ENCODE measurements around the gene GPR158. TPM values are rescaled to one million over a fixed set of nuclear protein-coding genes. Genes with fewer than 3 reads are reported as not detected.

GPR158 gene
- total RNA-seq, 2 donors from 2014 or later: 0.09 to 0.29 TPM

DNA sequence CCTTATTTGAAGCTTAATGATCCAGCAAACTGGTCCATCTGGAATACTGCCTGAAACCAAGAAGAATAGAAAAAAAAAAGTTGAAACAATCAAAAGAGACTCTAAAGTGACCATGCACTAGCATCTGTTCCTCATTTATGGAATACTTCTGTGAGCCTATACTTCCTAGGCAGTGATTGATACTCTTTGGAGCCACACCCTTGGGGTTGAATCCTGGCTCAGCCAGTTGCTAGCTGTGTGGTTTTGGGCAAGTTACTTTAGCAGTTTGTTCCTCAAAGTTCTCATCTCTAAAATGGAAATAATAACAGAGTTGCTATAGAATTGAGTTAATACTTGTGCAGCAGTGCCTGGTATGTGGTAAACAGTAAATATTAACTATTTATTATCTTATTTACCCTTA, 208.9 kb downstream of the GPR158 start:
- H3K9ac ChIP-seq (ENCODE audit: extremely low read depth, low read length, poor library complexity, severe bottlenecking): no peak overlapping the region
- DNase-seq: no peak
- H3K4me1 ChIP-seq (ENCODE audit: control insufficient read depth, insufficient read depth, low read length): peaks cover 10% of the 10 kb centered on the region
- H3K4me1 Mint-ChIP-seq: peaks cover 29% of the 10 kb centered on the region
- peaks cover 3% of the 10 kb centered on the region for H3K36me3 Mint-ChIP-seq (ENCODE audit: low read depth)
- peak overlapping the region; percentile 5 for H3K4me3 ChIP-seq (ENCODE audit: low read length)
- H3K27ac ChIP-seq (ENCODE audit: low read depth, low read length): no peak overlapping the region
- no peaks in the 10 kb centered on the region for H3K27me3 Mint-ChIP-seq (ENCODE audit: insufficient read depth)
- peaks cover 15% of the 10 kb centered on the region for H3K9me3 ChIP-seq (ENCODE audit: control insufficient read depth, low read length)
- no peak for TF ChIP-seq CTCF (conservative IDR thresholded peaks at IDR 0.05)
- peaks cover 19% of the 10 kb centered on the region for H3K9me3 Mint-ChIP-seq
- no peaks in the 10 kb centered on the region for H3K36me3 ChIP-seq (ENCODE audit: control insufficient read depth, insufficient read depth, low read length)
- H3K27me3 ChIP-seq (ENCODE audit: control insufficient read depth, insufficient read depth, low read length, poor library complexity, severe bottlenecking): no peaks in the 10 kb centered on the region
- H3K27ac Mint-ChIP-seq: peak overlapping the region; percentile 45
- H3K4me3 Mint-ChIP-seq: no peak overlapping the region

DNA sequence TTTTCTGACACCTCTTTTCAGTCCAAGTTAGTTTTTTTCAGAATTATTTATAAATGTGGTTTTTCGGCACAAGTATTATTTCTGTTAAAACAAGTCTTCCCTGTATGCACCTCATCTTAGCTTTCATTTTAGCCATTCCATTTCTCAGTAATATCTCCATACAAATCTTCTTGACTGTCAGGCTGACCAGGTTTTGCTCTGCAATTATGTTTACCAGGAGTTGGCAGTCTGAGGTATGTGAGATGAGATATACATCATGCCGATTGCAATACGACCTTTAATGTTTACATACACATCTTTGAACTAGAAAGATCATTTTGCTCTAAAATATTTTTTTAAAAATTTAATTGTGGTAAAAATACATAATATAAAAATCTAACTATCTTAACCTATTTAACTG, 209.8 kb downstream of the GPR158 start:
- no peaks in the 10 kb centered on the region for H3K27me3 Mint-ChIP-seq (ENCODE audit: insufficient read depth)

GRCh38 chr10:25388188-25388861, 213.5 kb downstream of the GPR158 start:
- no peak overlapping the region for H3K9ac ChIP-seq (ENCODE audit: extremely low read depth, low read length, poor library complexity, severe bottlenecking)

More for the DNA sequence above, 209.8 kb downstream of the GPR158 start:
- DNase-seq: no peak
- H3K4me3 Mint-ChIP-seq: no peak overlapping the region
- no peak for TF ChIP-seq CTCF (conservative IDR thresholded peaks at IDR 0.05)
- WGBS, 2 experiments (ENCODE audit: insufficient coverage in 1 of 2, insufficient read length in 1 of 2): no CpG with 5 or more reads among the region's 3 CpGs
- no peak overlapping the region for H3K27ac Mint-ChIP-seq
- Histone ChIP-seq H3K9me3 (ENCODE audit: control insufficient read depth, low read length) (peaks cover 15% of the 10 kb centered on the region), H3K4me3 (ENCODE audit: low read length) (no peak overlapping the region), H3K4me1 (ENCODE audit: control insufficient read depth, insufficient read depth, low read length) (peaks cover 10% of the 10 kb centered on the region), H3K9ac (ENCODE audit: extremely low read depth, low read length, poor library complexity, severe bottlenecking) (no peak overlapping the region), H3K36me3 (ENCODE audit: control insufficient read depth, insufficient read depth, low read length) (no peaks in the 10 kb centered on the region), H3K27me3 (ENCODE audit: control insufficient read depth, insufficient read depth, low read length, poor library complexity, severe bottlenecking) (no peaks in the 10 kb centered on the region), H3K27ac (ENCODE audit: low read depth, low read length) (no peak overlapping the region)
- peaks cover 29% of the 10 kb centered on the region for H3K4me1 Mint-ChIP-seq
- peaks cover 3% of the 10 kb centered on the region for H3K36me3 Mint-ChIP-seq (ENCODE audit: low read depth)
- peaks cover 23% of the 10 kb centered on the region for H3K9me3 Mint-ChIP-seq

More at GRCh38 chr10:25388188-25388861, 213.5 kb downstream of the GPR158 start:
- peaks cover 14% of the 10 kb centered on the region for H3K36me3 Mint-ChIP-seq (ENCODE audit: low read depth)
- H3K36me3 ChIP-seq (ENCODE audit: control insufficient read depth, insufficient read depth, low read length): no peaks in the 10 kb centered on the region
- H3K27me3 Mint-ChIP-seq (ENCODE audit: insufficient read depth): no peaks in the 10 kb centered on the region
- H3K27me3 ChIP-seq (ENCODE audit: control insufficient read depth, insufficient read depth, low read length, poor library complexity, severe bottlenecking): no peaks in the 10 kb centered on the region
- peaks cover 49% of the 10 kb centered on the region for H3K9me3 Mint-ChIP-seq
- H3K9me3 ChIP-seq (ENCODE audit: control insufficient read depth, low read length): peaks cover 40% of the 10 kb centered on the region
- no peak overlapping the region for H3K4me3 Mint-ChIP-seq
- peaks cover 7% of the 10 kb centered on the region for H3K4me1 ChIP-seq (ENCODE audit: control insufficient read depth, insufficient read depth, low read length)
- TF ChIP-seq CTCF (conservative IDR thresholded peaks at IDR 0.05): no peak
- H3K4me3 ChIP-seq (ENCODE audit: low read length): no peak overlapping the region
- H3K27ac Mint-ChIP-seq: no peak overlapping the region
- DNase-seq: no peak
- H3K4me1 Mint-ChIP-seq: peaks cover 7% of the 10 kb centered on the region
- no peak overlapping the region for H3K27ac ChIP-seq (ENCODE audit: low read depth, low read length)
- WGBS, 2 experiments (ENCODE audit: insufficient coverage in 1 of 2, insufficient read length in 1 of 2): 87 to 90% methylated on average over 2 to 7 of the region's 7 CpGs
